B cell (primary cell): ENCODE results near the gene HEXD. TPM values are rescaled to one million over a fixed set of nuclear protein-coding genes. Genes with fewer than 3 reads are reported as not detected.
A peak's percentile ranks its signal among the peaks of the same experiment; 100 is the strongest.

Source experiments
- ATAC-seq: fragments of 200-7000 bp; cut with Tn5 transposase; one replicate; pipeline ENCODE4 v1.10.0; 2021; ENCODE audit warnings: low read depth, mild to moderate bottlenecking, moderate number of reproducible peaks, moderate library complexity
- CTCF ChIA-PET: fragments of 350-600 bp; sonication (Branson Sonifier 250); formaldehyde crosslinking; loops from one replicate; lab custom pipeline; 2021; ENCODE audit warnings: antibody characterized with exemption, inconsistent platforms; lab: Charles Lee
- POLR2A ChIA-PET: fragments of 350-600 bp; sonication (Branson Sonifier 250); formaldehyde crosslinking; loops from one replicate; lab custom pipeline; 2021; ENCODE audit warnings: antibody characterized with exemption; lab: Charles Lee
- DNase-seq: peaks from one replicate; pipeline ENCODE4 v3.0.0; 2013
- H2AFZ ChIP-seq: 2 replicates; pipeline ENCODE4 v1.6.1; 2012; ENCODE audit warnings: mild to moderate bottlenecking, low read depth, low read length; ENCODE audit not compliant: insufficient read depth, poor library complexity, severe bottlenecking
- H3K27ac ChIP-seq, 2 donors: 1 replicate in 1 of 2; 2 replicates in 1 of 2; pipeline ENCODE4 v1.5.1; 2012 to 2013; ENCODE audit warnings: low read length in 2 of 2, mild to moderate bottlenecking in 2 of 2, moderate library complexity in 1 of 2
- H3K27me3 ChIP-seq, 4 experiments: fragments of 200-600 bp in 1 of 4; sonication (generic) in 1 of 4; replicated peaks in 1 of 4; 1 replicate in 2 of 4; 2 replicates in 2 of 4; pipeline versions ENCODE4 v1.6.1 to v1.7.0; 2013 to 2016; ENCODE audit warnings: low read length in 3 of 4, mild to moderate bottlenecking in 2 of 4, mixed read lengths in 1 of 4, moderate library complexity in 1 of 4; ENCODE audit not compliant: insufficient read depth in 4 of 4, control insufficient read depth in 3 of 4; ENCODE audit errors: control extremely low read depth in 1 of 4
- H3K36me3 ChIP-seq, 2 experiments: replicated peaks in 1 of 2; 1 replicate in 1 of 2; 2 replicates in 1 of 2; pipeline versions ENCODE4 v1.6.1 to v1.7.1; 2013; ENCODE audit warnings: low read length in 1 of 2; ENCODE audit not compliant: insufficient read depth in 2 of 2, control insufficient read depth in 1 of 2; ENCODE audit errors: control extremely low read depth in 1 of 2, extremely low read depth in 1 of 2
- H3K4me1 ChIP-seq, 2 donors: fragments of 200-600 bp in 1 of 2; sonication (generic) in 1 of 2; 1 replicate in 1 of 2; 2 replicates in 1 of 2; pipeline versions ENCODE4 v1.5.1 to v1.6.1; 2013 to 2017; ENCODE audit warnings: low read length in 2 of 2; ENCODE audit not compliant: control insufficient read depth in 2 of 2, insufficient read depth in 2 of 2
- H3K4me2 ChIP-seq: replicated peaks from 2 replicates; pipeline ENCODE3; 2012; ENCODE audit warnings: mild to moderate bottlenecking, low read depth, low read length; ENCODE audit not compliant: poor library complexity, severe bottlenecking
- H3K4me3 ChIP-seq, 5 experiments: fragments of 200-600 bp in 1 of 5; sonication (generic) in 1 of 5; 1 replicate in 3 of 5; 2 replicates in 2 of 5; pipeline versions ENCODE4 v1.5.1 to v1.7.0; 2011 to 2016; ENCODE audit warnings: low read length in 4 of 5, mild to moderate bottlenecking in 4 of 5, low read depth in 2 of 5, control low read depth in 1 of 5, moderate library complexity in 1 of 5; ENCODE audit not compliant: insufficient read depth in 1 of 5; ENCODE audit errors: control extremely low read depth in 1 of 5, extremely low read depth in 1 of 5
- H3K79me2 ChIP-seq: fragments of 200-600 bp; sonication (generic); one replicate; pipeline ENCODE4 v1.6.0; 2016; ENCODE audit warnings: low read length; ENCODE audit not compliant: control insufficient read depth, insufficient read depth
- H3K9ac ChIP-seq: fragments of 200-600 bp; sonication (generic); 2 replicates; pipeline ENCODE4 v1.6.1; 2017; ENCODE audit warnings: mild to moderate bottlenecking, low read length, moderate library complexity
- H3K9me3 ChIP-seq, 3 donors: one replicate each; pipeline versions ENCODE4 v1.6.1 to v1.7.1; 2013; ENCODE audit warnings: low read length in 2 of 3; ENCODE audit not compliant: control insufficient read depth in 2 of 3, insufficient read depth in 1 of 3; ENCODE audit errors: control extremely low read depth in 1 of 3
- H4K20me1 ChIP-seq: 2 replicates; pipeline ENCODE4 v1.6.0; 2012; ENCODE audit warnings: mild to moderate bottlenecking, low read length; ENCODE audit not compliant: insufficient read depth, control insufficient read depth, poor library complexity, severe bottlenecking
- H3K27ac Mint-ChIP-seq: one replicate; pipeline ENCODE4 v1.8.0; 2021; ENCODE audit warnings: mixed read lengths
- H3K27me3 Mint-ChIP-seq: one replicate; pipeline ENCODE4 v1.8.0; 2021; ENCODE audit warnings: mixed read lengths
- H3K4me1 Mint-ChIP-seq: one replicate; pipeline ENCODE4 v1.8.0; 2021; ENCODE audit warnings: mixed read lengths
- H3K4me3 Mint-ChIP-seq: one replicate; pipeline ENCODE4 v1.8.0; 2021; ENCODE audit warnings: mixed read lengths
- H3K9me3 Mint-ChIP-seq: one replicate; pipeline ENCODE4 v1.8.0; 2022; ENCODE audit warnings: mixed read lengths; ENCODE audit not compliant: insufficient read depth
- CTCF ChIP-seq: fragments of 200-600 bp; IDR thresholded peaks from one replicate; pipeline ENCODE4 v1.8.0; 2022; ENCODE audit warnings: antibody characterized with exemption, mild to moderate bottlenecking
- EZH2 ChIP-seq: IDR thresholded peaks from 2 replicates; pipeline ENCODE4 v1.6.1; 2012; ENCODE audit warnings: borderline replicate concordance, low read depth, mild to moderate bottlenecking, moderate library complexity, low read length; ENCODE audit not compliant: insufficient read depth, poor library complexity, severe bottlenecking
- WGBS: methylation state at CpG from one replicate; pipeline ENCODE4 v1.1.5; 2013; ENCODE audit warnings: missing lambda C conversion rate; ENCODE audit not compliant: insufficient coverage; 5-methylcytosine and 5-hydroxymethylcytosine counted together
- intact Hi-C: fragments of 100-400 bp; cut with micrococcal nuclease; formaldehyde crosslinking; loops from one replicate; pipeline ENCODE4 v1.10.0; 2022
- polyA plus RNA-seq: library from polyadenylated mRNA; depleted of rRNA; stranded (reverse); fragments of >200 nt; gene quantifications from 2 replicates; pipeline ENCODE4 v1.2.3, GENCODE V29; 2012
- total RNA-seq, 2 donors: library from RNA; stranded (reverse); fragments of 120-200 nt in 1 of 2; gene quantifications; 1 replicate in 1 of 2; 2 replicates in 1 of 2; pipeline versions ENCODE4 v1.2.3 to v1.2.4, GENCODE V29; 2013 to 2022

HEXD gene
- total and polyA plus RNA-seq, 2 donors (not counting 1 experiment from before 2014, with no cell fraction given), result 128 to 317 TPM

GRCh38 chr17:82438401-82439193 is 20.4 kb downstream of the HEXD start:
- peak overlapping the region; percentile 15 for H3K27ac Mint-ChIP-seq

More at GRCh38 chr17:82438401-82439193, 20.4 kb downstream of the HEXD start:
- ChIA-PET CTCF (interaction anchor here (1.0 kb wide), 1 partner anchor 113 kb away, joined by 3 read pairs; no protein-coding TSS in a partner anchor), POLR2A (interaction anchor here (0.6 kb wide), 4 partner anchors 47 to 1234 kb away, joined by 3 to 10 read pairs (median 4); no protein-coding TSS in a partner anchor)
- H3K27ac ChIP-seq, result peak overlapping the region in 1 of 2 donors; percentile 78
- no peak overlapping the region for H3K4me3 ChIP-seq
- no peak for ATAC-seq
- H4K20me1 ChIP-seq, result peaks cover 75% of the 10 kb centered on the region
- Mint-ChIP-seq H3K4me3 (no peak overlapping the region), H3K4me1 (peaks cover 51% of the 10 kb centered on the region), H3K9me3 (no peaks in the 10 kb centered on the region), H3K27me3 (no peaks in the 10 kb centered on the region)
- 97% methylated on average over 22 of the region's 26 CpGs for WGBS
- H3K27me3 ChIP-seq, result no peaks in the 10 kb centered on the region
- H3K9me3 ChIP-seq, result peaks cover 0 to 4% (median 0%) of the 10 kb centered on the region in 3 donors
- intact Hi-C loops, result no loop called here
- H3K9ac ChIP-seq, result no peak overlapping the region
- no peak for DNase-seq
- no peak overlapping the region for H3K4me2 ChIP-seq
- H2AFZ ChIP-seq, result no peak overlapping the region
- TF ChIP-seq CTCF (no peak), EZH2 (no peak)
- H3K36me3 ChIP-seq, result peaks cover 0 to 58% of the 10 kb centered on the region in 2 experiments
- peaks cover 73% of the 10 kb centered on the region for H3K79me2 ChIP-seq
- peaks cover 38 to 79% of the 10 kb centered on the region in 2 donors for H3K4me1 ChIP-seq
